Measurements from ENCODE around the gene KRT77.
A peak's percentile ranks its signal among the peaks of the same experiment; 100 is the strongest.

Gene KRT77

DNA sequence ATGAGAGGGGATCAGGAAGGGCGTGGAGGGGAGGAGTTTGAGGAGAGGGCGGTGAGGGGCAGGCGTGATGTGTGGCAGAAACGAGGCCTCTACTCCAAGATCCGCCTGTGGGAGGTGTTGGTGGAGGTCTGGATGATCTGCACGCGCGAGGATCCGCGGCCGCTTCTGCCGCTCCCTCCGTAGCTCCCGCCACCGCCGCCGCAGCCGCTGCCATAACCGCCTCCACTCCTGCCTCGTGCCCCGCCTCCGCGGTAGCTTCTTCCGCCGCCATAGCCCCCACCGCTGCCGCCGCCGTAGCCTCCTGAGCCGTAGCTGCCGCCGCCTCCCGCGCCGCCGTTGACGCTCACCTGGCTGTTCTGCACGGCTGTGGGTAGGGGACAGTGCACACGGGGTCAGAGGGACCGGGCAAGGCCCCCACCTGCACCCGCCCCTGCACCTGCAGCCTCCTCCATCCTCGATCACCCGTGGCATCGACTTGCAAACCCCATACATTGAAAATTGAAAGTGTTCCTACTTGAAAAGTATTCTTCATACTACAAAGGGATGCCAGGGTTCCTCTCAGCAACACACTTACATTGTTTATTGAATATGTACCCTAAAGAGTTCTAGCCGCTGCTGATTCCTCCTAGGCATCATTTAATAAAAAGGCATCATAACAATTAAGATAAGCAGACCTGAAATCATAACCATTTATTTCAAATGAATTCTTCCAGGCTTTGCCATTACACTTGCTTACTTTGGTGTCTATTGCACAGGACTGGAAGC lies 12.1 kb downstream of the KRT77 start:
- DNase-seq (ENCODE audit: low spot score) = peak; percentile 40

DNA sequence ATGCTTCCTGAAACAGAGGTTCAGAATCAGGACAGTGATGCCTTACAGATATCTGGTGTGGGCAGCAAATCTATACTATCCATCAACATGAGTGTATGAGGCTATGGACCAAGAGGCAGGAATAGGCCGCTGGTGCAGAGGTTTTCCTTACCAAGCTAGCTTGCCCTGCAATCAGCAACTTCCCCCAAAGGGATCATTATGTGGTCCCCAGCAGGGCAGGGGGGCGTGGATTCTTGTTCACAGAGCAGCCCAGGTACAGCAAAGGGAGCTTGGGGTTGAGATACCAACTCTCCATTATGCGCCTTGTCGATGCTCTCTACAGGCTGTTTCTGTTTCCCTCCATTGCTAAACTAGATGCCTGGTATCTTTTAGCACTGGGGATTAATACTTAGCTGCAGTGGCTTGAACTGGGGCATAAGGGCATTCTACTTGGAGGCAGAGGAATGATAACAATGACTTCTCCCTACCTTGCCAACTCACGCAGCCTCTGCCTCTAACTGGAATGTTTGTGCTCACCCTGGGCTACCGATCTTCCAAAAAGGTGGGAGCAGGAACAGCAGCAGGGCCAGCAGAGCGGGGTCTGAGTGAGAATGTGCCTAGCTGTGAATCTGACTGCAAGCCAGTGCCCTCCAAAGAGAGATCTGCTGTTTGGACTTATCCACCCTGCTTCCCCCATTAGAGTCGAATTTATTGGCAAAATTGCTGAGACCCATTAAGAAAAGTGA lies 12.8 kb downstream of the KRT77 start:
- DNase-seq (ENCODE audit: low spot score) = no peak

DNA sequence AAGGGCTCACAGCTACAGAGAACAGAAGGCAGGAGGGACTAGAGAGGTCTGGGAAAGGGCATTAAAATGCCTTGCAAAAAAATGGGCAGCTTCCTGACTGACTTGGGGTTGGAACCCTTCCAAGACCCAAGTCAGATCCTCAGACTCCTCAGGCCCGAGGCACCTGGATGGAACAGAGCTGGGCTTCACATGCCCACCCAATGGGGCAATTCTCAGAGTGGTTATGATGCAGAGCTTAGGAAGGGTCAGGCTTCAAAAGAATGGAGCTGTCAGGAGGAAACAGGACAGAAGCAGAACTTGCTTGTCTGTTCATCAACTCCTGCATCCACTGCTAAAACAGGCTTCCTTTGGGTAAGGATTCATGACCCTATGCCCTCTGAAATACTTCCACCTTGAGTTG lies 13.4 kb downstream of the KRT77 start:
- DNase-seq (ENCODE audit: low spot score) = no peak

DNA sequence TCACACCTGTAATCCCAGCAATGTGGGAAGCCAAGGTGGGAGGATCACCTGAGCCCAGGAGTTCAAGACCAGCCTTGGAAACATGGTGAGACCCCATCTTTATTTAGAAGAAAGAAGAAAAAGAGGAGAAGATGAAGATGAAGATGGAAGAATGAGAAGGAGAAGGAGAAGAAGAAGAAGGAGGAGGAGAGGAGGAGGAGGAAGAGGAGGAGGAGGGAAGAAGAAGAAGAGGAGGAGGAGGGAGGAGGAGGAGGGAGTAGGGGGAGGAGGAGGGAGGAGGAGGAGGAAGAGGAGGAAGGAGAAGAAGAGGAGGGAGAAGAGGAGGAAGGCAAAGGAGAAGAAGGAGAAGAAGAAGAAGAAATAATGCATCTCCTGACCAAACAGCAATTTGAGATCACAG lies 14.1 kb downstream of the KRT77 start:
- no peak for DNase-seq (ENCODE audit: low spot score)

DNA sequence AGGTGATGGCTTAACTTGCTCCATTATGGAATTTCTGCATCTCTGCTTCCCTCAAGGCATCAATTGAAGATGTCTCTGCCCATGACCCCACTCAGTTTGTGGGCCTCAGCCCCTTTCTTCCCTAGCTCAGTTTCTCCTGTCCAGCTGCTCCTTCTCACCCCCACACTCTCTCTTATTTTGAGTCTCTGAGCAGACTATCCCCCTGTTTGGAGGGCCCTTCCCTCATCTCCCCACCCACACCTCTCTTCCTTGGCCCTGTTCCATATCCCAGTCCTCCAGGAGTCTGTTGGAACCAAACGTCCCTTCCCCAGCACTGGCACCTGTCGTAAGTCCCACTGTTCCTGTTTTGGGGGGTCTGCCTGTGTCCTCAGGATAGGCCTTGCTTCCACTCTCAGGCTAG lies 14.8 kb downstream of the KRT77 start:
- no peak for DNase-seq (ENCODE audit: low spot score)

DNA sequence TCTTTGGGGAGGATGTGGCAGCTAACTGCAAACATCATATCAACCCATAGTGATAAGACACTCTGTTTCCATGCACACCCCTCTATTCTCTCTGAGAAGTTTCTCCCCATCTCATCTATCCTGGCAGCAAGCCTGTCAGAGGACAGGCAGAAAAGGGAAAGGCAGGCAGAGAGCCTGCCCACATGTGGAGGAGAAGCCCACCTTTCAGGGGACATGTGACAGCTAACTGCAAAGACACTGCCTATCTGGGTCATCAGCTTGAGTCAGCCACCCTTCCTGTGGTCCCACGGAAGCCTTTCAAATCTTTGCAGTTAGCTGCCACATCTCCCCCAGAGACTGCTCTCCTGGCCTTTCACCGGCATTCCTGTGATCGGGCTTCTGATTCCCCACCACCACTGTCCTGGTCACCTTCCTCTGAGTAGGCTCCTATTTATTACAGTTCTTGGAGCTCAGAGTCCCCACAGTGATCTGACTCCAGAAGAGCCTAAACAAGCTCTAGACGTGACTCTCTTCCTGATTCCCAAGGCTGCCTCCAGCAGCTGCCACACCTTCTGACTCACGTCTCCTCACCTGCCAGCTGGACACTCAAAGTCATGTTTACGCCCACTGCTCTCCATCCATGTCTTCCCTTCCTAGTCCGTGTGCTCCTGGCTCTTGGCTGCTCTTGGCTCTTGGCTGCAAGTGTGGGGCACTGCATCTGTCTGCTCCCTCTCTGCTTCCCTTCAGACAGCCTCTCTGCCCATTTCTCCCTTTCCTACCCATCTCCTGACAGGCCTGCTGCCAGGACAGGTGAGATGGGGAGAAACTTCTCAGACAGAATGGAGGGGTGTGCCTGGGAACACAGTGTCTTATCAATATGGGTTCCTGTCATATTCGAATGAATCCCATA lies 15.6 kb downstream of the KRT77 start:
- no peak for DNase-seq (ENCODE audit: low spot score)

DNA sequence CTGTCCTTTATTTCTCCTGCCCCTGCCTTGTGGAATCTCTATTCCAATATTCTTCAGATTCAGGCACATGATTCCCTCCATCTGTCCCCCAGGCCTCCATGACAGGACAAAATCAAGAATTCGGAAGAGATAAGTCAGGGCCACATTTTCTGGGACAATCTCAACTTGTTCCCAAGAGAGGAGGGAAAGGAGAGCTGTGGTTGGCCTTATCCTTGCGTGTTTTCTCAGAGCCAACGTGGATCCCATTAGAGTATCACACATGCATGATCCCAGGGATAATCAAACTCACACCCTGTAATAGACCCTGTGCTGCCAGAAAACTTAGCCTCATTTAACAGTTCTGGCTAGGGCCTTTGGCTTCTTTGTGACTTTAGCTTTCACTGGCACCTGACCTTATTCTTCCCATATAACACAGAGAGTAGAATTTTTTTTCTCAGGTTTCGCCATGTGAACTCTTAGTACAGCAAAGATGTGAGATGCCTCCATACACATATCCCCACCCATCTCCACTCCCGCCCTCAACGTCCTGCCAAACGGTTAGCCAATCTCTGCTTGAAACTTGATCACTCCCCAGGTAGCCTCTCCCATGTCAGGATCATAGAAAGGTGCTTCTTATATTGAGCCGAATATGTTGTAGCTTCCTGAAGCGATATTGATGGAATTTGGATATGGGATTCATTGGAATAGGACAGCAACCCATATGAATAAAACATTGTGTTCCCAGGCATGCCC lies 16.4 kb downstream of the KRT77 start:
- no peak for DNase-seq (ENCODE audit: low spot score)

DNA sequence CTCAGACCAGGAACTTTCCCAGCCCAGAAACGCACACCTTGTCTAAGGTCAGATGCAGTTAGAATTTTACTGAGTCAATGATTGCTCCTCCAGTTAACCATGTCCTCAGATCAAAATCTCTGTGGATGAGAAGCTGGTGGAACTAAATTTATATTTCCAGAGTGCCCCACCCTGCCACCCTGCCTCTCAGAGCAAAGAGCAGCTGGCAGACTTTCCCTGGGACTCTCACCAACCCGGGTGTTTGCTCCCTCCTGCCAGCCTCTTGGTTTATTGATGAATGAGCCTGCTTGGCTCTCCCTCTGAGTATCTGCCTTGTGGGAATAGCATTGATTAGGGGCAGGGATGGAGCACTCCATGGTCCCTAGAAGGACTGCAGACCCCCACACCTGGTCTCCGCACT lies 17.3 kb downstream of the KRT77 start:
- no peak for DNase-seq (ENCODE audit: low spot score)

DNA sequence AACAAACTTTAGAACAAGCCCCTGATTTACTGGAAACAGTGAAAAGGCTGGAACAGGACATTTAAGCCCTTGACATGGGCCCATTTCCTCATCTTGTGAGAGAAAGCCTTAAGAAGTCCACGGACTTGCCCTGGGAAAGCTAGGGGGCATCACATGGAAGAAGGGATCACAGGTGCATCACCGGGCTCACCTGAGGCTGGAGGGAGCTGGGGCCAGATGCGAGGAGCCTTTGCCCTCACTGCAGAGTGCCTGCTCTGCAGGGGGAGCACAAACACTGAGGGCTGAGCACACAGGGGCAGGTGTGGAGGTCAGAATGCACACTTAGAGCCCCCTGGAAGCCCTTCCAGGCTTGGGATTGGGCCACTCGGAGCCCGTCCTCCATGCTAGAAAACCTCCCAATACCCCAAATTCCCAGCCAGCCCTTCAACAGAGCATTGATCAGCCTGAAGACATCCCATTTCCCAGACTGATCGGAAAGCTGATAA lies 17.9 kb downstream of the KRT77 start:
- DNase-seq (ENCODE audit: low spot score) = no peak

DNA sequence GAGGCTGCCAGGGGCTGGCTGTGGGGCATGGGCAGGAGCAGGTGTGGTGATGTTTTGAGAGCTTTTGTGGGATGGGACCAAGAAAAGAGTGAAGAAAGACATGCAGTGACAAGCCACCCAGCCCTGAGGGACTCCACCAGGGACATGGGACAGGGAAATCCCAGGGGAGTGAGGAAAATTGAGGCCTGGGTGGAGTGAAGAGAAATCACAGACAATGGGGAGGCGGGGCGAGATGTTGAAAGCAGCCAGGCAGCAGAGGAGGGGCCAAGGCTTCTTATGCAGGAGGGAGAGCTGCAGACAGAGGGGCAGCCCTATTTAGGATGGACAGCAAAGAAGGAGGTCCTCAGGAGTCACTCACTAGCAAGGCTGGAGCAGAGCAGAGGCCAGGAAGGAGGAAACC lies 18.9 kb downstream of the KRT77 start:
- DNase-seq (ENCODE audit: low spot score) = no peak

DNA sequence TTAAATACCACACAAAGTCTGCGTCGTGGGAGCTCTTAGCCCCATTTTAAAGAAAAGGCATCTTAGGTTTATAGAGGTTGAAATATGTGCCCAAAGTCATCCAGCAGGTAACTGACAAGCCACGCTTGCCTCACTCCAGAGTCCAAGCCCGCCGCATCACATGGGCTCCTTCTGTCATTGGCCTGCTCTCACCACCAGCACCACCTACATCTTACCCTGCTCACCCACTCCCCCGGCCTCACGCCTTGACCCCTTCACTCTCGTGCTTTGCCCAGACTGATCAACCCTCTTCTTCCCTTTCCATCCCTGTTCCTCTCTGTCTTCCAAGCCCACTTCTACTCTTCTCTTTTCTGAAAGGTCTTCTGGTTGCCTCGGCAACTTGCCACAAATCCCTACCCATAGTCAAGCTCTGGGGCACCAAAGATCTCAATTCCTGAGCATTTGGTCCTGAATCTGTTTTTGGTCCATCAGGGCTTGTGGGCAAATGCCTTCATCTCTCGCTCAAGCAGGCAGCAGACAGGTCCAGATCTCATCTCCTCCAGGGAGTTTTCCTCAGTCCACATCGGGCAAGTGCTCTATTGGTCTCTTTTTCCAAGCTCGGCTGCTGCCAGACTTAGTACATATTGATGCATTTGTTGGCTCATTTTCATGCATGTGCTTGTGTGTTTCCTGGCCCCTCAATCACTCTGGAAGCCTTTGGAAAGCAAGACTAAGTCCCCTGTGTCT lies 19.6 kb downstream of the KRT77 start:
- no peak for DNase-seq (ENCODE audit: low spot score)

DNA sequence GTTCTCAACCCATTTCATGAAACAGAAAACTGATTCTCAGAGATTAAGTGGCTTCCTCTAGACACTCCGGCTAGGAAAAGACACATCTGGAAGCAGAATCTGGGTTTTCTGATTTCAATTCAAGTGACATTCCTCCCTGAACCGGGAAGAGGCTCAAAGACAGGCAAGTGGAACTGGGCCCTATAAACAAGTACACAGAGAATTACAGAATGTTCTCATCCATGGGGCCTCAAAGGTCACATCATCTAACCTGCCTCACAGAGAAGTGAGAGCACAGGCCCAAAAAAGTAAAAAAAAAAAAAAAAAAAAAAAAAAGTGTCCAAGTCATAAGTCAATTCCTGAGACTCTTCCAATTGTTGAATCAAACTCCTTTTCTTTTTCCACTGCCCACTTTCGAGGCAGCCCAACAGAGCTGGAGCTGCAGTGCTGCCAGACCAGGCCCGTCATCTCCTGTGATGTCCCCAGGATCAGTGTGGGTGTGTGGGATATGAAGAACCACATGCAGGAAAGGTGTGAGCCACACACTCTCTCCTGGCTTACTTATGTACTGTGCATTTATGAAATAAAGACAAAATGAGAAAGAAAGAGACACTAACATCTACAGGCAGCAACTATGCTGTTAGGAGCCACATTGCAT lies 20.3 kb downstream of the KRT77 start:
- no peak for DNase-seq (ENCODE audit: low spot score)

DNA sequence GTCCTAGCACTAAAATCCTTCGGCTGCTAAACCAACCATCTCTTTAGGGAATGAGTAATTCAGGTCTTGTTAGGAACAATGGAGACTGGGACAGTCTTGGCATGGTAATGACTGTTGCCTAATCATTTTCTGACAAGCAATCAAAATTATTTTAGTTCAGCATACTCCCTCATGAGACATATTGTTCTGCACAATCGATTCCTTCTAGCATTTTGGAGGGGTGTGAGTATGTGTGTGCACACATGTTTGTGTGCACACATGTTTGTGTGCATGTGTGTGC lies 21.0 kb downstream of the KRT77 start:
- no peak for DNase-seq (ENCODE audit: low spot score)

DNA sequence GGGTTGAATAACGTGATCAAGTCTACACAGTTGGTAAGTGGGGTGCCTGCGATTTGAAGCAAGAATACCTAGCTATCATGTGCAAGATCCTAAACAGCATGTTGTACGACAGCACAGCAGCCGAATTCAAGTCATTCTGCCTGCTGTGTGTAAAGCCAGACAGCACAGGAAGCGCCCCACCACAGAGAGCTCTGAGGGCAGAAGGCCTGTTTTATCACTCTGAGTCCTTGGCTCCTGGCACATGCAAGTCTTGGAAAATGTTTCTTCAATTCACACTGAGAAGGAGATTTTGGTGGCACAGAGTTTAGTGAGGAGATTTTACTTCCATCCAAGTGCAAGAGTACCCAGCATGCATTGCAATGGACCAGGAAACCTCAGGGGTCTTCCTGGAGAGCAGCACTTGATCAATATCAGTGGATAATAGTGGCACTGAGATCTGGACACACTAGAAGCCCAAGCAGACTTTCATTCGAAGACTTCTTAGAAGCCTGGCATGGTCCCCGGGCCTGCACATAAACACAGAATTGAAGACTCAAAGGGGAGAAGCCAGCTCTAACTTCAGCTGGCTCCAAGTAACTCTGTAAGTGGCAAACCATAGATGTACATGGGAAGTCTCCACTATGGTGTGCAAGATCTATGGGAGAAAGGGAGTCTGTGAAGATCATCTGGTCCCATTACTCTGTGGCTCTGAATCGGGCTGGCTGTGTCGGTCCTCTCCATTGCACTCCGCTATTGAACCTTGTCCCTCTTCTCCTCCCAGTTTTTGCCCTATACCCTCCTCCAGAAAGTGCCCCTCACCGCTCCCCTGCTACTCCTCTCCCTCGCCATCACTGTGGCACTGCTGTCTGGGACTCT lies 21.6 kb downstream of the KRT77 start:
- DNase-seq (ENCODE audit: low spot score) = peak; percentile 9

DNA sequence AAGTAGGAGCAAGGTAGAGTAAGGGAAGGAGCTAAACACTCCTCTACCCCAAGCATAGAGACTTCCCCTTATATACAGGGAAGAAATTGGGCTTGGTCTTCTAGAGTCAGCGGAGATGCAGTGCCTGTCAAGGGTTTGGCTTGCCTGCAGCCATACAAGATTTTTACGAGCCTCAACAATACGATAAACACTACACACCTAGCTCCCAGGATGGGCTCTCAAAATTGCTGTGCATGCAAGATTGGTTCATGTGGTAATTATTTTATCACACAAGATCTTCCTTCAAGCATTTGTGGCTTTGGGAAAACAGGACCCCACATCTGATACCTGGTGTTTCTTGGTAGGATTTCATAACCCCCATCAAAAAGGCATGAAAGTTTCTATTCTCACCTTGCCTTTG lies 23.0 kb downstream of the KRT77 start, which contains the start of gene KRT1:
Gene KRT1, minus strand, starts transcription at position 45 of the 400 bp plus-strand sequence. CDS start 59 bp downstream, outside the sequence.
- DNase-seq (ENCODE audit: low spot score) = no peak

DNA sequence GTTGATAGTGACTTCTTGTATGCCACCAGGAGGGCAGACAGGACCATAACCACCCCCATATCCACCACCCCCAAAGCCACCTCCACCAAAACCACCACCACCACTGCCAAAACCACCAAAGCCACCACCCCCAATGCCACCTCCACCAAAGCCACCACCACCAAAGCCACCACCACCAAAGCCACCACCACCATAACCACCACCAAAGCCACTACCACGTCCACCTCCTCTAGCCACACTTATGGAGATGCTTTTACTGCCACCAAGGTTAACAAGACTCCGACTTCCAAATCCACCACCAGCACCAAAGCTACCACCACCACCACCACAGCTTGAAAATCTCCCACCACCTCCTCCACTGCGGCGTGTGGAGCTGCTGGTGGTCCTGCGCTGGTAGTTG lies 23.4 kb downstream of the KRT77 start:
- no peak for DNase-seq (ENCODE audit: low spot score)

DNA sequence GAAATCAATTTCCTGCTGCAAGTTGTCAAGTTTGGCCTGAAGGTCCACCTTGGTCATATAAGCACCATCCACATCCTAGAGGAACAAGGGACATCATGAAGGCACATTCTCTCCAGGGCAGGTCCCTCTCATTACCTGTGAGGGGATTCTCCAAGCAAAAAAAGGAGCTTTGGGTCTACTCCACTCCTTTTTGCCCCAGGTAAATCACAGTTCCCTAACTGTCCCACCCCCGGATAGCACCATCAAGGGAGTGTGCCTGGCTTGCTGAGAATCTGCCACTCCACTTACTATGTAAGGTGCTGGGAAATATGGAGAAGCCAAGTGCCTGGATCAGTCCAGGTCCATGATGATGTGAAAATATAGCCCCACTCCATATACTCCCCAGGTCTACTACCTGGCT lies 25.7 kb downstream of the KRT77 start:
- no peak for DNase-seq (ENCODE audit: low spot score)

DNA sequence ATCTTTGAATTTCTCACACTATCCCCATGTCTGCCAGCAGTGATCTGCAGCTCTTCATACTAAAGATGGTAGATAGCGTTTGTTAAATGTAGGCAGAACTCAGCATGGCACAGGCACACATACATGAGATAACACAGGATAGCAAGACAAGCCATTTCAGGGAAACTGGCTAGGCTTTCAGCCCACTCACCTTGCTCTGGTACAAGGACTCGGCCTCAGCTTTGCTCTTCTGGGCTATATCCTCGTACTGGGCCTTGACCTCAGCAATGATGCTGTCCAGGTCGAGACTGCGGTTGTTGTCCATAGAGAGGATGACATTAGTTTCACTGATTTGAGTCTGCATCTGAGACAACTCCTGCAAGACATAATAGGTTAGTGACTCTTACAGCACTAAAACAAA lies 26.2 kb downstream of the KRT77 start:
- DNase-seq (ENCODE audit: low spot score) = no peak

DNA sequence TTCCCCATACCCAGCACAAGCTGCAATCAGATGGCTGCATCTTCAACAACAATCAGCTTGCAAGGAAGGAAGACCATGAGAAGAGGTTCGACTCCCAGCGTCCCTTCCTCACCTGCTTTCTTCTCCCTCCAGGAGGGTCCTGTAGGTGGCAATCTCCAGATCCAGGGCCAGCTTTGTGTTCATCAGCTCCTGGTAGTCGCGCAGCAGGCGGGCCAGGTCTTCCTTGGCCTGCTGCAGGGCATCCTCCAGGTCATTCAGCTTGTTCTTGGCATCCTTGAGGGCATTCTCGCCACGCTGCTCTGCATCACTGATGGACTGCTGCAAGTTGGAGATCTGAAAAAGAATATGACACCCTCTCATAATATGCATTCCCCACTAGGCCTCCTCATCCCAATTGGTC lies 27.2 kb downstream of the KRT77 start:
- no peak for DNase-seq (ENCODE audit: low spot score)

DNA sequence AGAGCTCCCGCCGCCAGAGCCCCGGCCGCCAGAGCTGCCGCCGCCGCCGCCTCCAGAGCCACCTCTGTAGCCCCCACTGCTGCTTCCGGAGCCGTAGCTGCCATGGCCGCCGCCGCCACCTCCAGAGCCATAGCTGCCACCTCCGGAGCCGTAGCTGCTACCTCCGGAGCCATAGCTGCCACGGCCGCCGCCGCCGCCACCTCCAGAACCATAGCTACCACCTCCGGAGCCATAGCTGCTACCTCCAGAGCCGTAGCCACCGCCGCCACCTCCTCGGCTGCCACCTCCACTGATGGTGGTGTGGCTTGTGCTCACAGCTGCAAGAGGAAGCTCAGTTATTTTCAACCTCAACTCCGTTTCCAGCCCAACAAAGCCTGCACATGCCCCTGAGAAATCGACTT lies 28.0 kb downstream of the KRT77 start:
- no peak for DNase-seq (ENCODE audit: low spot score)
